Measurements from ENCODE around the gene RUFY4.

Gene RUFY4

DNA sequence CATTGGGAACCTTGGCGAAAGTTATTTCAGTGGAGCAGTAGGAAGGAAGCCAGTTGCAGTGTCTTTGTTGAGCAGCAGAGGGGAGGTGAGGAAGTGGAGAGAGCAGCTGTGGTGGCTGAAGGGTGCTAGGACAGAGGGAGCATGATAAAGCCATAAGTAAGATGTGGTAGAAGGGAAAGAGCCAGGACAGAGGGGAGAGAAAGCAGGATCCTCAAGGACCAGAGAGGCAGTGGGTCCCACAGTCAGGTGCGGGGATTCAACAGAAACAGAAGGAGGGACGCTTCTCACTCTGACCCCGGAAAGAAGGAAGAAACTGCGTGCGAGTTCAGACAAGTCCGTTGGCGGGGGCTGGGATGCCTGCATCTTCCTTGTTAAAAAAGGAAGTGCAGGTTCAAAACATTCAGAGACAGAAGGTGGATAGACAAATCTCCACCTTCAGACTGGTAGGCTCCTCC, 56.6 kb downstream of the RUFY4 start, which contains the start of gene CXCR2:
CXCR2 (plus strand) TSS at position 403 of the 455 bp plus-strand sequence. CDS start 8,774 bp downstream, outside the sequence.
- DNase-seq (ENCODE audit: extremely low read depth, low read depth), result no peak
- TF ChIP-seq CTCF (IDR thresholded peaks at IDR 0.05; ENCODE audit: low read depth, low read length), result no peak

- no peak for TF ChIP-seq CTCF (IDR thresholded peaks at IDR 0.05; ENCODE audit: low read depth, low read length)
- no peak for DNase-seq (ENCODE audit: extremely low read depth, low read depth)
Observed at GRCh38 chr2:218127929-218128455, 58.9 kb downstream of the RUFY4 start.

GRCh38 chr2:218128781-218129457, 59.9 kb downstream of the RUFY4 start:
- DNase-seq (ENCODE audit: extremely low read depth, low read depth), result no peak
- no peak for TF ChIP-seq CTCF (IDR thresholded peaks at IDR 0.05; ENCODE audit: low read depth, low read length)

- no peak for DNase-seq (ENCODE audit: extremely low read depth, low read depth)
- no peak for TF ChIP-seq CTCF (IDR thresholded peaks at IDR 0.05; ENCODE audit: low read depth, low read length)
Observed at GRCh38 chr2:218129458-218130135, 60.5 kb downstream of the RUFY4 start.

DNA sequence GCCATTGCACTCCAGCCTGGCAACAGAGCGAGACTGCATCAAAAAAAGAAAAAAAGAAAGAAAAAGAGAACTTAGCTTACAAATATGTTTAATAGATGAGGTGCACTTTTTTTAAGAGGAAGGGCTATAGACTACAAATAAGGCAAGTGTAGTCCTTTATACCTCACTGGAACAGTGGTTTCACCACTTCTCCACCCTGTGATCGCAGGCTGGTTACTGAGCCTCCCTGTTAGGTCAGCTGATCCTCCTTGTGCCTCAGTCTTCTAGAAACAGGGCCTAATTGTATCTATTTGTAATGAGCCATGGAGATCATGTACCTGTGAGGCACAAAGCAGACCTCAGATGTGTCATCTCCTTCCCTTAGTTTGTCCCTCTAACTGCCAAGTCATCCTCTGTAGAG, 61.3 kb downstream of the RUFY4 start:
- no peak for TF ChIP-seq CTCF (IDR thresholded peaks at IDR 0.05; ENCODE audit: low read depth, low read length)
- DNase-seq (ENCODE audit: extremely low read depth, low read depth), result no peak

- DNase-seq (ENCODE audit: extremely low read depth, low read depth), result no peak
- TF ChIP-seq CTCF (IDR thresholded peaks at IDR 0.05; ENCODE audit: low read depth, low read length), result no peak
Observed at GRCh38 chr2:218130822-218131221, 61.8 kb downstream of the RUFY4 start.

DNA sequence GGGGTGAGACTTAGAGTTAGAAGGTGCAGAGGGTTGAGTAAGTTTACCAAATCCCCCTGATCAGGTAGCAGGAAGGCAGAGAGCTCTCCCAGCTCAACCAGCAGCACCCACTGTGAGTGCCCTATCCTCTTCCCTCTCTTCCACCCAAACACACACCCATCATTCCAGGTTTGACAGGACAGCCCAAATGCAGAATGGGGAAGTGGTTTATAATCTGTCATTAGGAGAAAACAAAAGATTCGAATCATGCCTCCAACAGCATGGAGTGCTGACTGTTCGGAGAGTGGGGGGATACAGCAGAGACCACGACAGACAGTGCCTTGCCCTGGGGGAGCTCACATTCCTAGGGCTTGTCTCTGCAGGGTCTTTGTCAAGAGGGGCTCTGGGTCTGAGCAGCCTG, 68.5 kb downstream of the RUFY4 start:
- TF ChIP-seq CTCF (IDR thresholded peaks at IDR 0.05; ENCODE audit: low read depth, low read length), result no peak
- no peak for DNase-seq (ENCODE audit: extremely low read depth, low read depth)
